Osteoblast (primary cell): Measurements from ENCODE around the gene PSMC1. TPM values are rescaled to one million over a fixed set of nuclear protein-coding genes. Genes with fewer than 3 reads are reported as not detected.

Source experiments
- DNase-seq: peaks from one replicate; pipeline ENCODE4 v3.0.0; 2011; ENCODE audit warnings: low spot score, mixed read lengths; ENCODE audit not compliant: insufficient read length; ENCODE audit errors: missing footprints
- H2AFZ ChIP-seq: 2 replicates; pipeline ENCODE4 v1.6.0; 2011; ENCODE audit warnings: mild to moderate bottlenecking, low read length
- H3K27ac ChIP-seq: 2 replicates; pipeline ENCODE4 v1.5.1; 2011; ENCODE audit warnings: mild to moderate bottlenecking, low read depth, low read length, moderate library complexity
- H3K27me3 ChIP-seq: 2 replicates; pipeline ENCODE4 v1.6.0; 2012; ENCODE audit warnings: mild to moderate bottlenecking, control low read depth, inconsistent platforms, low read length, moderate library complexity; ENCODE audit not compliant: insufficient read depth
- H3K36me3 ChIP-seq: 2 replicates; pipeline ENCODE4 v1.5.1; 2011; ENCODE audit warnings: mild to moderate bottlenecking, low read length, control low read depth, moderate library complexity; ENCODE audit not compliant: insufficient read depth
- H3K4me1 ChIP-seq: 2 replicates; pipeline ENCODE4 v1.5.1; 2011; ENCODE audit warnings: mild to moderate bottlenecking, low read length, control low read depth, moderate library complexity; ENCODE audit not compliant: insufficient read depth
- H3K4me2 ChIP-seq: 2 replicates; pipeline ENCODE4 v1.6.0; 2011; ENCODE audit warnings: mild to moderate bottlenecking, low read length; ENCODE audit not compliant: insufficient read depth
- H3K4me3 ChIP-seq: fragments of 200-600 bp; sonication (generic); 3 replicates; pipeline ENCODE4 v1.5.1; 2012; ENCODE audit warnings: mild to moderate bottlenecking, low read length, inconsistent platforms; ENCODE audit not compliant: insufficient read depth
- H3K79me2 ChIP-seq: 2 replicates; pipeline ENCODE4 v1.6.0; 2012; ENCODE audit warnings: mild to moderate bottlenecking, low read length, control low read depth, inconsistent platforms; ENCODE audit not compliant: insufficient read depth
- H3K9me3 ChIP-seq: 2 replicates; pipeline ENCODE4 v1.5.1; 2011; ENCODE audit warnings: low read depth, low read length, control low read depth
- H4K20me1 ChIP-seq: 2 replicates; pipeline ENCODE4 v1.6.0; 2012; ENCODE audit warnings: mild to moderate bottlenecking, low read length, control low read depth; ENCODE audit not compliant: insufficient read depth
- total RNA-seq: library from RNA; depleted of rRNA; stranded (reverse); fragments of >200 nt; gene quantifications from 2 replicates; pipeline ENCODE4 v1.2.3, GENCODE V29; 2012
- TF ChIP-seq, protein P1 (sequence below): IDR thresholded peaks from 2 replicates; pipeline ENCODE4 v1.5.1; 2011; ENCODE audit warnings: mild to moderate bottlenecking, low read depth, low read length, moderate library complexity; ENCODE audit errors: extremely low read depth

Gene PSMC1
- total RNA-seq, 1 donor, result 94.8 TPM

DNA sequence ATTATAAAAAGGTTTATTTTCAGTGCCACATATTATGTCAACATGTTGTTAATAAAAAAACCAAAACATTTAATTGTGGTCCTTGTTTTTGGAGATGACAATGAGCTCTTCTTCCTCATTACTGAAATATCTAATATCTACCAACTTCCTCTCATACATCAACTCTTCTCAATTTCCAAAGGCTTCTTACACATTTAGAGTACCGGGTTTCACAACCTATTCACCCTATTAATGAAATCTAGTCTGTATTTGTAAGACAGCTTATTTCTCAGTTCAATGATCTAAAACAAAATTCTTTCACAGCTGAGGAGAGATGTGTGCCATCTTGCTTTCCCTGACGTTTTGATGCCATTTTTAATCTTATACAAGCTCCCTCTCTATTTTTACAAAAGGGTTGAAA, 60.9 kb downstream of the PSMC1 start:
- TF ChIP-seq, protein P1, sequence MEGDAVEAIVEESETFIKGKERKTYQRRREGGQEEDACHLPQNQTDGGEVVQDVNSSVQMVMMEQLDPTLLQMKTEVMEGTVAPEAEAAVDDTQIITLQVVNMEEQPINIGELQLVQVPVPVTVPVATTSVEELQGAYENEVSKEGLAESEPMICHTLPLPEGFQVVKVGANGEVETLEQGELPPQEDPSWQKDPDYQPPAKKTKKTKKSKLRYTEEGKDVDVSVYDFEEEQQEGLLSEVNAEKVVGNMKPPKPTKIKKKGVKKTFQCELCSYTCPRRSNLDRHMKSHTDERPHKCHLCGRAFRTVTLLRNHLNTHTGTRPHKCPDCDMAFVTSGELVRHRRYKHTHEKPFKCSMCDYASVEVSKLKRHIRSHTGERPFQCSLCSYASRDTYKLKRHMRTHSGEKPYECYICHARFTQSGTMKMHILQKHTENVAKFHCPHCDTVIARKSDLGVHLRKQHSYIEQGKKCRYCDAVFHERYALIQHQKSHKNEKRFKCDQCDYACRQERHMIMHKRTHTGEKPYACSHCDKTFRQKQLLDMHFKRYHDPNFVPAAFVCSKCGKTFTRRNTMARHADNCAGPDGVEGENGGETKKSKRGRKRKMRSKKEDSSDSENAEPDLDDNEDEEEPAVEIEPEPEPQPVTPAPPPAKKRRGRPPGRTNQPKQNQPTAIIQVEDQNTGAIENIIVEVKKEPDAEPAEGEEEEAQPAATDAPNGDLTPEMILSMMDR, result no peak
- no peak overlapping the region for H3K4me3 ChIP-seq
- H3K9me3 ChIP-seq, result no peaks in the 10 kb centered on the region
- H3K4me2 ChIP-seq, result no peak overlapping the region
- peaks cover 27% of the 10 kb centered on the region for H3K36me3 ChIP-seq
- H3K79me2 ChIP-seq, result peaks cover 17% of the 10 kb centered on the region
- no peak overlapping the region for H3K27ac ChIP-seq
- no peaks in the 10 kb centered on the region for H4K20me1 ChIP-seq
- no peaks in the 10 kb centered on the region for H3K4me1 ChIP-seq
- no peak overlapping the region for H2AFZ ChIP-seq
- DNase-seq, result no peak
- no peaks in the 10 kb centered on the region for H3K27me3 ChIP-seq

DNA sequence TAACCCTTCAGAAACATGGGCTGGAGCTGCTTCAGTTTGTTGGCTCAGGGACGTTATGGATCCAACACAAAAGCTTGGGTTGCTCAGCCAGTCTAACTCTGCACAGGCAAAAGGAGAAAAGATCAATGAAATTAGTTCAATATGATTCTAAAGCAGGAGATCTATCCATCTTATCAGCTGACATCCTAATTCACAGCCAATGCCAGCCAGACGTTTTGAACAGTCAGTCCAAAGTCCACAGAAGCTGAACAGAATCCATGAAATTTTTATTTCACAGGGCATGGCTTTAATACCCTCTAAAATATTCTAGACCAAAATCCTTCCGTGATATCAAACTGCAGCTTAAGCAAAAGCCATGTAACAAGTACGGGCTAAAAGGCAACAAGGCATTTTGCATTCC, 61.7 kb downstream of the PSMC1 start:
- no peaks in the 10 kb centered on the region for H3K9me3 ChIP-seq
- no peaks in the 10 kb centered on the region for H3K4me1 ChIP-seq
- DNase-seq, result no peak
- H3K27ac ChIP-seq, result no peak overlapping the region
- no peaks in the 10 kb centered on the region for H3K27me3 ChIP-seq
- peaks cover 21% of the 10 kb centered on the region for H3K36me3 ChIP-seq
- TF ChIP-seq, protein P1, result no peak
- H3K4me2 ChIP-seq, result no peak overlapping the region
- H4K20me1 ChIP-seq, result no peaks in the 10 kb centered on the region
- H2AFZ ChIP-seq, result no peak overlapping the region
- no peak overlapping the region for H3K4me3 ChIP-seq
- H3K79me2 ChIP-seq, result peaks cover 21% of the 10 kb centered on the region

DNA sequence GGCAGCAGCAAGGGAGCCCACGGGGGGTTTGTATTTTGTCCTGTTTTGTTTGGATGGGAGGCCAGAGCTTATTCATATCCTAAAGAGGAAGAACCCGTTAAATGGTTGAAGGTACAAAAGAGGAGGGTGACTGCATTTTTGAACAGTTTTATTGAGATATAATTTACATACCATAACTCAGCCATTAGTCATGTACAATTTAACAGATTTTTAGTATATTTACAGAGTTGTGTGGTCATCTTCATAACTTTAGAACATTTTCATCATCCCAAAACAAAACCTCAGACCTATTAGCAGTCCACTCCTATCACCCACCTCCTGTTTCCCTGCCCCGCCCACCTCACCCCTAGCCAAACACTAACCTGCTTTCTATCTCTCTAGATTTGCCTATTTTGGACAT, 62.8 kb downstream of the PSMC1 start:
- no peak overlapping the region for H3K27ac ChIP-seq
- peaks cover 29% of the 10 kb centered on the region for H3K79me2 ChIP-seq
- H3K9me3 ChIP-seq, result no peaks in the 10 kb centered on the region
- H3K4me3 ChIP-seq, result no peak overlapping the region
- TF ChIP-seq, protein P1, result no peak
- H3K4me1 ChIP-seq, result no peaks in the 10 kb centered on the region
- no peaks in the 10 kb centered on the region for H4K20me1 ChIP-seq
- peaks cover 13% of the 10 kb centered on the region for H3K36me3 ChIP-seq
- peak; percentile 73 for DNase-seq
- no peaks in the 10 kb centered on the region for H3K27me3 ChIP-seq
- H2AFZ ChIP-seq, result no peak overlapping the region
- H3K4me2 ChIP-seq, result no peak overlapping the region

DNA sequence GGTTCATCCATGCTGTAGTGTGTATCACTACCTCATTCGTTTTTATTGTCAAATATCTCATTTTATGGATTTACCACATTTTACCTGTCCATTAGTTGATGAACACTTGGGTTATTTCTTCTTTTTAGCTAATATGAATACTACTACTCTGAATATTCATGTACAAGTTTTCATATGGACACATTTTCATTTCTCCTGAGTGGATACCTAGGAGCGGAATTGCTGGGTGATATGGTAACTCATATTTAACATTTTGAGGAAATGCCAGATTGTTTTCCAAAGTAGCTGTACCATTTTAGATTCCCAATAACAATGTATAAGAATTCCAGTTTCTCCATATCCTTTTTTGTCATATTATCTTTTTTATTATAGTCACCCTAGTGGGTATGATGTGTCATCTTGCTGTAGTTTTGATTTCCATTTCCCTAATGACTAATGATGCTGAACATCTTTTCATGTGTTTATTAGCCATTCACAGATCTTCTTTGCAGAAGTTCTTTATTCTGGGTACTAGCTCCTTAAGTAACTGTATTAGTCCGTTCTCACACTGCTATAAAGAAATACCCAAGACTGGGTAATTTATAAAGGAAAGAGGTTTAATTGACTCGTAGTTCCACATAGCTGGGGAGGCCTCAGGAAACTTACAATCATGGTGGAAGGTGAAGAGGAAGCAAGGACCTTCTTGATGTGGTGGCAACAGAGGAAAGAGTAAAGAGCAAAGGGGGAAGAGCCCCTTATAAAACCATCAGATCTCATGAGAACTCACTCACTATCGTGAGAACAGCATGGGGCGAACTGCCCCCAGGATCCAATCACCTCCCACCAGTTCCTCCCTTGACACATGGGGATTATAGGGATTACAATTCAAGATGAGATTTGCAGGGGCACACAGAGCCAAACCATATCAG, 63.5 kb downstream of the PSMC1 start:
- no peak overlapping the region for H3K4me3 ChIP-seq
- no peak overlapping the region for H2AFZ ChIP-seq
- no peaks in the 10 kb centered on the region for H4K20me1 ChIP-seq
- no peak for DNase-seq
- H3K4me2 ChIP-seq, result no peak overlapping the region
- H3K36me3 ChIP-seq, result peaks cover 11% of the 10 kb centered on the region
- peaks cover 35% of the 10 kb centered on the region for H3K79me2 ChIP-seq
- no peaks in the 10 kb centered on the region for H3K9me3 ChIP-seq
- no peaks in the 10 kb centered on the region for H3K4me1 ChIP-seq
- TF ChIP-seq, protein P1, result no peak
- H3K27me3 ChIP-seq, result no peaks in the 10 kb centered on the region
- no peak overlapping the region for H3K27ac ChIP-seq
